DOHH2 (cell line): Measurements from ENCODE around the gene MED13L.

Source experiments
- EZH2phosphoT487 ChIP-seq: fragments of 200-600 bp; sonication (generic); IDR thresholded peaks from 2 replicates; pipeline ENCODE4 v1.6.1; 2017; ENCODE audit warnings: borderline replicate concordance, mild to moderate bottlenecking, antibody characterized with exemption, low read length, moderate library complexity, mixed read lengths
- TF ChIP-seq, protein P1 (sequence below): fragments of 200-600 bp; sonication (generic); IDR thresholded peaks from one replicate; pipeline ENCODE4 v1.5.1; 2014; ENCODE audit warnings: antibody characterized with exemption, mild to moderate bottlenecking, low read depth, low read length; ENCODE audit not compliant: poor library complexity, severe bottlenecking

GRCh38 chr12:116180448-116180847 is 97.0 kb downstream of the MED13L start:
- no peak for TF ChIP-seq EZH2phosphoT487
- TF ChIP-seq, protein P1, sequence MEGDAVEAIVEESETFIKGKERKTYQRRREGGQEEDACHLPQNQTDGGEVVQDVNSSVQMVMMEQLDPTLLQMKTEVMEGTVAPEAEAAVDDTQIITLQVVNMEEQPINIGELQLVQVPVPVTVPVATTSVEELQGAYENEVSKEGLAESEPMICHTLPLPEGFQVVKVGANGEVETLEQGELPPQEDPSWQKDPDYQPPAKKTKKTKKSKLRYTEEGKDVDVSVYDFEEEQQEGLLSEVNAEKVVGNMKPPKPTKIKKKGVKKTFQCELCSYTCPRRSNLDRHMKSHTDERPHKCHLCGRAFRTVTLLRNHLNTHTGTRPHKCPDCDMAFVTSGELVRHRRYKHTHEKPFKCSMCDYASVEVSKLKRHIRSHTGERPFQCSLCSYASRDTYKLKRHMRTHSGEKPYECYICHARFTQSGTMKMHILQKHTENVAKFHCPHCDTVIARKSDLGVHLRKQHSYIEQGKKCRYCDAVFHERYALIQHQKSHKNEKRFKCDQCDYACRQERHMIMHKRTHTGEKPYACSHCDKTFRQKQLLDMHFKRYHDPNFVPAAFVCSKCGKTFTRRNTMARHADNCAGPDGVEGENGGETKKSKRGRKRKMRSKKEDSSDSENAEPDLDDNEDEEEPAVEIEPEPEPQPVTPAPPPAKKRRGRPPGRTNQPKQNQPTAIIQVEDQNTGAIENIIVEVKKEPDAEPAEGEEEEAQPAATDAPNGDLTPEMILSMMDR: no peak
